ENCODE results near the gene ADPRS.

The ADPRS gene

DNA sequence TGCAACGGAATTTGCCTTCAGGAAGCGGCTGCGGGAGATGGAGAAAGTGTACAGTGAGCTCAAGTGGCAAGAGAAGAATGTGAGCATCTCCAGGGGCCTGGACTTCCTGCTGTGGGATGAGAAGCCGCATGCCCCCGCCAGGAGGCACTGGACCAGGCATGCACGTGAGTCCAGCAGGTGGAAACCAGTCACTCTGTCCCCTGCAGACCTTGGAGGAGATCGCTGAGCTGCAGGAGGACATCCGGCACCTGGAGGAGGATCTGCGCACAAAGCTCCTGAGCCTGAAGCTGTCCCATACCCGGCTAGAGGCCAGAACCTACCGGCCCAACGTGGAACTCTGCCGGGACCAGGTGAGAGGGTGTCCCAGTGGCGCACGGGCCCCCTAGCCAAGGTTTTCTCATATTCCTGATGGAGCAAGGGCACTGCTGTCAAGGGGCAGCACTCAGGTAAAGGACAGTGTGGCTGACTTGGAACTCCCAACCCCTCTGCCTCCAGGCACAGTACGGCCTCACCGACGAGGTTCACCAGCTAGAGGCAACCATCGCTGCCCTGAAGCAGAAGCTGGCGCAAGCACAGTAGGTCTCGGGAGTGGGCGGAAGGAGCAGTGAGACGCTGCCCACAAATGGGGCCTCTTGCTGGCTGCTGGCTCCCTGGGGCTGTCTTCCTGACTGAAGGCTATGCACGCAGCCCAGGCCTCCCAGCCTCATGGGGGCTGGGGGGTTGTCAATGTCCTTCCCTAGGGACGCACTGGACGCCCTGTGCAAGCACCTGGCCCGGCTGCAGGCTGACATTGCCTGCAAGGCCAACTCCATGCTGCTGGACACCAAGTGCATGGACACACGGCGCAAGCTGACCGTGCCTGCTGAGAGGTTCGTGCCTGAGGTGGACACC lies 1.2 kb upstream of the ADPRS start:
- DNase-seq (ENCODE audit: low spot score), result no peak

DNA sequence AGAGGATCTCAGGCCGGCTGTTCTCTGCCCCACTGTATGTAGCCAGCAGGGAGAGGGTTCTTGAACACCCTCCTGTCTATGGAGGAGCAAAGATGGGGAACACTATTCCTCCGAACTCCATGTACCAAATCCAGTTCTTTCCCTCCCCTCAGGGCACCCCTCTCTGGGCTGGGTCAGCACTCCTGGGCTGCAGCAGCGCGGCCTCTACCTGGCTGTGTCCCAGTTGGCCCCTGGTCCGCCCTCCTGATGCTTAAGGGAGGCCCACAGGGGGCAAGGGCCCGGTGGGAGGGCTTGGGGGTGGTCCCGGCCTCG lies 471 bp upstream of the ADPRS start:
- no peak for DNase-seq (ENCODE audit: low spot score)

DNA sequence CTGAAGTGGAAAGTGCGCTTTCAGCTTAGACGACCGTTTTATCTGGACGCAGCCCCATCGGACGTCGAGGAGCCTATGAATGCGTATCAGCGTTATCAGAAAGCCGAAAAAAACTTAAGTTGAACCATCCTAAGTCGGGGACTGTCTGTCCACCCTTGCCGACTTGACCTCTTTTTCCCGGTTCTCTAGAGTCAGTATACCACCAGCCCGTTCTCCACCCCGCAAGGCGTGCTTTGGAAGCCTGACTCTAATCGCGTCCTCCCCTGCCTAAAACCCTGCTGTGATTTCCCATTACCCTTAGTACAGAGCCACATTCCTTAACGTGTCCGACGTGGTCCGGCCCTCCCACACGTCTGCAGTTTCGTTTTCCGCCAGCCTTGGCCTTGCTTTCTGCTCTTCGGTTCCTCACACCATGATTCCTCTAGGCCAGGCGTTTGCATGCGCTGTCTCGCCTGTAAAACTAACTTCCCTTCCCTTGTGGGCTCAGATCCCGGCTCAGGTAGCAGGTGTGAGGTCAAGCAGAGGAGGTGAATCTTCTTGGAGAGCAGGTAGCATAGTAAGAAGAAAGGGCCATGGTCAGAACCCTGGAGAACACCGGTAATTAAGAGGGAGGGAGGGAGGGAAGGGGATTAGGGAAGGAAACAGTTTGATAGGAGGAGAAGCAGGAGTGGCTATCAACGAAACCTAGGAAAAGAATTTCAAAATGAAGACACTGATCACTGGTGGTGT lies 865 bp downstream of the ADPRS start:
- peak; percentile 15 for DNase-seq (ENCODE audit: low spot score)

DNA sequence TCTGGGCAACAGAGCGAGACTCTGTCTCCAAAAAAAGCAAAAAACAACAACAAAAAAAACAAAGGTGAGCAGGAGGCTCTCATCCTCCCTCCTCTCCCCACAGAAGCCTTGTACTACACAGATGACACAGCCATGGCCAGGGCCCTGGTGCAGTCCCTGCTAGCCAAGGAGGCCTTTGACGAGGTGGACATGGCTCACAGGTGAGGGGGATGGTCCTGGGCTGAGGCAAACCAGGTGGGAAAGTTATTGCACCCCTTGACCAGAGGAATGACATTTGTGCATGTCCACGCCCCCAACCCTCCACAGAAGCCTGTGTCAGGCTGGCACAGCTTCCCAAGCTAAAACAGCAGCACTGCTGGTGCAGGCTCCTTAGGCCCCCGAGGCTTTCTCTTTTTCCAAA lies 2.4 kb downstream of the ADPRS start:
- no peak for DNase-seq (ENCODE audit: low spot score)

DNA sequence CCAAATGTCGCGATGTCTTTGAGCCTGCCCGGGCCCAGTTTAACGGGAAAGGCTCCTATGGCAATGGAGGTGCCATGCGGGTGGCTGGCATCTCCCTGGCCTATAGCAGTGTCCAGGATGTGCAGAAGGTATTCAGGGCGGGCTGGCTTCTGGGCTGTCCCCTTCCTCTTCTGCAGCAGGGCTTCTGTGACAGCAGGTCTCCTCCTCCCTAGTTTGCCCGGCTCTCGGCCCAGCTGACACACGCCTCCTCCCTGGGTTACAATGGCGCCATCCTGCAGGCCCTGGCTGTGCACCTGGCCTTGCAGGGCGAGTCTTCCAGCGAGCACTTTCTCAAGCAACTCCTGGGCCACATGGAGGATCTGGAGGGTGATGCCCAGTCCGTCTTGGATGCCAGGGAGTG lies 3.0 kb downstream of the ADPRS start:
- DNase-seq (ENCODE audit: low spot score), result no peak

DNA sequence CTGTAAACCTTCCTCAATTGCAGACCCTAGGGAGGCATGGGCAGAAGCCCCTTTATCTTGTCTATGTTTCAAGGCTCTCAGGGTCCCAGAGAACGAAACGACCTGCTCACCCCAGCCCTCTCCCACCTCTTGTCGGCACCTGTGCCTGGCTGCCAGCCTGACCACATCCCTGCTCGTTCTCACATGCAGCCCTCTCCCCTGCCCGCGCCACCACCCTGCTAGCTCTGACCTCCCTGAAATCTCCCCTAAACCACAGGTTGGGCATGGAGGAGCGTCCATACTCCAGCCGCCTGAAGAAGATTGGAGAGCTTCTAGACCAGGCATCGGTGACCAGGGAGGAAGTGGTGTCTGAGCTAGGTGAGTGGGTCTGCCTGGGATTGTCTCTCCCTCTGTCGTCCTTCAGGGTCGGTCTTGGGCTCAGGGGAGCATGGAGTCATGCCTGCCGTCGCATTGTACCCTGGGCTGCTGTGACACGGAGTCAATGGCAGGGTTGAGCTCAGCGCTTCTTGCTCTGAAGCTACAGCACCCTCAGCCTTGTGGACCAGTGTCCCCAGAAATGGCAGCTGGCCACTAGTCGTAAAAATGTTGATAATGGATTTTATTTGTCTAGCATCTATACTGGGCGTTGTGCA lies 3.6 kb downstream of the ADPRS start:
- no peak for DNase-seq (ENCODE audit: low spot score)

DNA sequence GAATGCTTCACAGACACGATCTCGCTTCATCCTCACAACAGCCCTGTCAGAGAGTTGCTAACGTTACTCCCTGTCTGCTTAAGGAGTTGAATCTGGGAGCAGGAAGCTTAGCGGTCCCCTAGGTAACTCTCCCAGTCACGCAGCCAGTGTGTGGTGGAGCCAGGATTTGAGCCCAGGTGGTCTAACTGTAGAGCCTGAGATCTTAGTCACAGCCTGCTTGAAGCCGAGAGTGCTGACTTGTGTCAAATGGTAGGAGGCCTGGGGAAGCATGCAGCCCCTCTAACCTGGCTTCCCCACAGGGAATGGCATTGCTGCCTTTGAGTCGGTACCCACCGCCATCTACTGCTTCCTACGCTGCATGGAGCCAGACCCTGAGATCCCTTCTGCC lies 4.1 kb downstream of the ADPRS start:
- no peak for DNase-seq (ENCODE audit: low spot score)

DNA sequence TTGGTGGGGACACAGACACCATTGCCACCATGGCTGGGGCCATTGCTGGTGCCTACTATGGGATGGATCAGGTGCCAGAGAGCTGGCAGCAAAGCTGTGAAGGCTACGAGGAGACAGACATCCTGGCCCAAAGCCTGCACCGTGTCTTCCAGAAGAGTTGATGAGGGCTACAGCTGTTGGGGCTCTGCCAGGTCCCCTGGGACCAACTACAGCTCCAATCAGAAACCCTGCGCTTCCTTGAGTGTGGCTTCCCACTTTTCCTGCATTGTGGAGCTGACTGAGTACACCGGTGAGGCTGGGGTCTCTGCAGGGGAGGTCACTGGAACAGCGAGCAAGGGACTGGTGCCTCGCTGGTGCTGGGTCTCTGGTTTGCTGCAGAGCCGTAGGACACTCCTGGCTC lies 4.5 kb downstream of the ADPRS start:
- DNase-seq (ENCODE audit: low spot score), result no peak

DNA sequence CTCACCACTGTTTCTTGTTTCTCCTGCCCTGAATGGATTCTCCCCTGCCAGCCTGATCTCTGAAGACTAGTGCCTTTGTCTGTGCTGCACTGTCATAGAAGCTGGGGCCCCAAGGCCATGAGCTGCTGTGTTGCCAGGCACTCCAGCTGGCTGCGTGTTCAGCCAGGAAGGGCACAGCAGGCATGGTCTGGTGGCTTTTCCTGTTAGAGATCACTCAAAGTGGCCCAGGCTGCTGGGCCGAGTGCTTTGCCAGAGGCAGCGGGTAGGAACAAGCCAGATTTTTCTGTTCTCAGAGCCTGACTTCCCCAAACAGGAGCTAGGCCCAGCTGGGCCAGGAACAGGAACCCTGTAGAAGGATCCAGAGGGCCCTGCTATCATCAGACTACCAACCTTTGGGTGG lies 5.2 kb downstream of the ADPRS start:
- no peak for DNase-seq (ENCODE audit: low spot score)

DNA sequence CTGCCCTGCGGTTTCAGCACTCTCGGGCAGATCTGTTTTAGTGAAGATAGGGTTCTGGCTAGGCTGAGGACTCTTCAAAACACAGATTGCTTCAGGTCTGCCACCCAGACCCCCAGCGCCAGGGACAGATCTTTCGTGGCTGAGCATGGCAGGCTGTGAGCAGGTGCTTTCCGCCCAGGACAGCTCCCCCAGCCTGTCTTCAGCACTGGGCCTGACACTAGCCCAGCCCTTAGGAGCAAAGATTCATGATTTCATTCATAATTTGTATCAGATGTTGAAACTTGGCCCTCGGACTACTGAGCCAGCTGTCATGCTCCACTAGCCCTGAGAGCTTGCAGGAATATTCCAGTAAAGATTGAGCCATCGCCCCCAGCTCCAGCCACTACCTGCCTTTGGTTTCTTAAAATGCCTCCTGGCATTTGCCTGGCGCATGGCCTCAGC lies 5.9 kb downstream of the ADPRS start:
- DNase-seq (ENCODE audit: low spot score), result no peak

DNA sequence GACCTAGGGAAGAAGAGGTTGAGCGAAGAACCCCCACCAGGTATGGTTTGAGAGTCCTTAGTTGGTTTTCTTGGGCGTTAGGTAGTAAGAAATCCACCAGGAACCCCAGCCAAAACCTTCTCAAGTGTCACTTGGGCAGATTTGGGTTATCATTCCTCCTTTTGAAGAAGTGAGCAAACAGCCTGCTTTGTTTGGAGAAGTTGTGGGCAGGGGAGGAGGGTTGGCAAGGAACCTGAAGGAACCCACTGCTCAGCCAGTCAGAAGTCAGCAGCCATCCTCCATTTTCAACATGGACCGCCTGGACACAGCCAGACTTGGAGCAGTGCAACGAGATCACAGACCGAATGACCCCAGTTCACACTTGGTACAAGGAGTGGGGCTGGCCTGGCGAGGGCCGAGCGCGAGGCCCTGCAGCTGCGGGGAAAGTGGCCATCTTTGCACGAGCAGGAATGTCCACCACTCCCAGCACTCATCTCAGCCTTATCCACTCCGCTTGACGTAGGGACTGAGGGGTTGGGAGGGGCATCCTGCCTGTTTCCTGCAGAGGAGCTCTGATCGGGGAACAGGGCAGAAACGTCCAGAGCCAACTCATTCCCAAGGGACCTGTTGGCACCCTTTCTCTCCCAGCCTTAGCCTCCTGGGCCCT lies 7.2 kb downstream of the ADPRS start:
- no peak for DNase-seq (ENCODE audit: low spot score)

DNA sequence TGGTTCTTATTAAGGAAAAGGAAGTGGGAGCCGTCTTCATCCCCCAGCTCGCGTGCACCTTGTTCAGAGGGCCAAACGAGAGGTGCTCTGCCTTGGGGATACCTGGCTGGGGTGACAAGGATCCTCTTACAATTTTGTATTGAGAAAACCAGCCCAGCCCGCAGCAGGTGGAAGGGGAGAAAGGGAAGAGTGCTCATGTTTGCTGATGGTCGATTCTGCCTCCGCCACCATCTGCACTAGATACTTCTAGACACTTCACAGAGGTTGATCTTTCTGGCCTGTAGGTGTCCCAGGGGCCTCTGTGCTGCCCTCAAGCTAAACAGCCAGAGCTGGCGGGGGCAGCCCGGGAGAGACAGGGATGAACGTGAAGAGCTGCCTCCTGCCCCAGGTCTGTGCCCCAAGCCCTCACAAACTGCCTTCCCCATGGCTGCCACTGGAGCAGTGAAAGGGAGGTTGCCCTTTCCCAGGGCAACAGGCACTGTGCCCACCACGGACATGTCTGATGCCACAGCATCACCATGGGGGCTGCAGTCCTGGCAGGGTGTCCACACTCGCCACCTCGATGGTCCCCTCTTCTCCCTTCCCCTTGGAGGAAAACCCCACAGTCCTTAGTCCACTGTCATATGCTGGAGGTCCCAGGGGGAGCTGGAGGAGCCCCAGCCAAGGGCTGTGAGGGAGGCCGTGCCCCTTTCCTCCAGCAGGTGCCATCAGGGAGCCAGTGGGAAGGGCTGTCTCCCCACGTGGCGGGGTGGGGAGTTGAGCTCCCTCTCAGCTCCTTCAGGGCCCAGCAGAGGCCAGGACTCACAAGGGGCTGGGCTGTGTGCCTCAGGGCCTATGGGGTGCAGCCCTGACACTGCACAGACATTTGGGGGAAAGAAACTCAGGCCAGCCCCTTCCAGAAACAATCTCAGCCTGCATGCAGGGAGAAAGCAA lies 8.1 kb downstream of the ADPRS start:
- no peak for DNase-seq (ENCODE audit: low spot score)

DNA sequence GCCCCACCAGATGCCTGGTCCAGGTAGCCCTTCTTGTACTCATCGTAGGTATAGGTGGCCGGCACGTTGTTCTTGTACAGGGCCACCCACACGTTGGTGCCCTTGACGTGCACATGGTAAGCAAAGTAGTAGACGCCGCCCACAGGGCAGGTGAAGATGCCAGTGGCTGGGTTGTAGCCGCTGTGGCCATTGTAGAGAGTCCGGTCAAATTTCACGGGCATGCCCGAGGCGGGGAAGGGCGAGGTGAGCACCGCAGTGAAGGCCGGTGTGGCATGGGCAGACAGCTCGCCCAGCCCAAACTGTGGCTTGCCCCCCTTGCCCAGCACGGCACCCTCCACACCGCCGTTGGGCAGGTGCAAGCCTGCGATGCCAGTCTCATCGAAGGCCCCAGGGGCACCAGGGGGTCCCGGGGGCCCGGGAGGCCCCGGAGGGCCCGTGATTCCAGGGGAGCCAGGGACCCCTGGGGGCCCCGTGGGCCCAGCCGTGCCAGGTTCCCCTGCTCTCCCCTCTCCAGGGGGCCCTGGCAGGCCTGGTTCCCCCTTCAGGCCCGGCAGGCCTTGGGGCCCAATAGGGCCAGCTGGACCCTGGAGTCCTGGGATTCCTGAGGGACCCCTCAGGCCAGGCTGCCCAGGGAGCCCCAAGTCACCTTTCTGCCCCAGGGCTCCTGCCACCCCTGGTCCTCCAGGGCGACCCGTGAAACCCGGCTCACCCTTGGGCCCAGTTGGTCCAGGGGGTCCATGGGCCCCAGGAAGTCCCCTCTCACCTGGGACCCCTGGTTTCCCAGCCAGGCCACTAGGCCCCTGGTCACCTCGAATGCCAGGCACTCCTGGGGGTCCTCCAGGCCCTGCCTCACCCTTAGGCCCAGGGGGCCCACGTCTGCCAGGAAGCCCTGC lies 9.2 kb downstream of the ADPRS start:
- no peak for DNase-seq (ENCODE audit: low spot score)

DNA sequence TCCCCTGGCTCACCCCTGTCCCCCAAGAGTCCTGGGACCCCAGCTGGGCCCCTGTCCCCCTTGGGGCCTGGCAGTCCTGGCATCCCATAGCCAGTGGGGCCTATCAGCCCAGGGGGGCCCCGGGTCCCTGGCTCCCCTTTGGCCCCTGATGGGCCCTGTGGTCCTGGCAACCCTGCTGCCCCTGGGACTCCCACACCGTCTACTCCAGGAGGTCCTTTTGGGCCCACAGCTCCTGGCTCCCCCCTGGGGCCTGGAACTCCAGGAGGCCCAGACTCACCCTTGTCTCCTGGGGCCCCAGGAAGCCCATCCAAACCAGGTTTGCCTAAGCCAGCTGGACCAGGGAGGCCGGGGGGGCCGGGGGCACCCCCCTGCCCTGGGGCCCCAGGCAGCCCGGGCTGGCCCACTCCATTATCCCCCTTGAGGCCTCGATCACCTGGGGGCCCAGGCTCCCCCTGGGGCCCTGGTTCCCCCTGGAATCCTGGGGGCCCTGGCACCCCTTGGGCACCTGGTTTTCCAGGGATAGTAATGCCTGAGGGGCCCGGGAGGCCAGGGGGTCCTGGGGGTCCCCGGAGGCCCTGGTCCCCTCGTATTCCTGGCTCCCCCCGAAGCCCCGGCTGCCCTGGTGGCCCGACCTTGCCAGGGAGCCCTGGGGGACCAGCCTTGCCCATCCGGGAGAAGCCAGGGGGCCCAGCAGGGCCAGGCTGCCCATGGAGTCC lies 10.1 kb downstream of the ADPRS start:
- no peak for DNase-seq (ENCODE audit: low spot score)

DNA sequence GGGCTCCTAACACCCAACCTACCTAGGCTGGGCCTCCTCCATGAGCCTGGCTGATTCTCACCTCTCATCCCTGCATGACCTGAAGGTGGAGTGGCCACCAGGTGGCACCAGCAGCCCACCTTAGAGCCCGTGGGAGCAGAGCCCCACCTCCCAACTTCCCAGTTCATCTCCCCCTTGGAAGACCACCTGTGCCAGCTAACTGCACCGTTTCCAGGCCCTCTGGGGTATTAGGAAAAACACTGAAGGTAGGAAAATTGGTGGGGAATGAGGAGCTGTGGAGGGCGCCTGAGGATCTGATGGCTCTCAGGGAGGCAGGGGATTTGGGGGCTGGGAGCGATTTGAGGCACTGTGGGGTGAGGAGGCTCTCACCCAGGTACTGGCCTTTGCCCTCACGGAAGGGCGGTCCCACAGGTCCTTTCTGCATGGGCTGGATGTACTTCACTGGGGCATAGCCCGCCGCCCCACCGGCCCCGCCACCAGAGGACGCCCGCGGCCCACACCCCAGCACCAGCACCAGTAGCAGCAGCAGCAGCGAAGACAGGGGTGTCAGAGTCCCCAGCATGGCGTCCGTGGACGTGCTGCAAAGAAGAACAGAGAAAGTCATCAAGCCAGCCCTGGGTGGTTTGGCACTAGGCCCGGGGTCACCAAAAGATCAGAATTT lies 11.1 kb downstream of the ADPRS start:
- peak; percentile 76 for DNase-seq (ENCODE audit: low spot score)

DNA sequence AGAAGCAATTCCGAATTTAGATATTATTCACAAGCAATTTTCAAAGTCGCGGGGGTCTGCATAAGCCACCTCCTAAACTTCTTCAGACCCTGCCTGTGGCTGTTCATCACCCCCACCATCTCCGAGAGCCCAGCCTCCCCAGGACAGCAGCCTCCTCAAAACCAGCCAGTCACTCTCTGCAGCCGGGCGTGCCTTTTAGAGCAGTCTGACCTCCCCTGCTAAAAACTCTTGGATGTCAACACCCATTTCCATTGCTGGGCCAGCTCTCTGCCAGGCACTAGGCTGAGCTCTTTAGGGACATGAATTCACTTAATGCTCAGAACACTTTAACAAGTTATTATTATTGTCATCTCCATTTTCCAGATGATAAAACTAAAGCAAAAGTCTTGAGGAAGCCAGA lies 11.7 kb downstream of the ADPRS start:
- no peak for DNase-seq (ENCODE audit: low spot score)

DNA sequence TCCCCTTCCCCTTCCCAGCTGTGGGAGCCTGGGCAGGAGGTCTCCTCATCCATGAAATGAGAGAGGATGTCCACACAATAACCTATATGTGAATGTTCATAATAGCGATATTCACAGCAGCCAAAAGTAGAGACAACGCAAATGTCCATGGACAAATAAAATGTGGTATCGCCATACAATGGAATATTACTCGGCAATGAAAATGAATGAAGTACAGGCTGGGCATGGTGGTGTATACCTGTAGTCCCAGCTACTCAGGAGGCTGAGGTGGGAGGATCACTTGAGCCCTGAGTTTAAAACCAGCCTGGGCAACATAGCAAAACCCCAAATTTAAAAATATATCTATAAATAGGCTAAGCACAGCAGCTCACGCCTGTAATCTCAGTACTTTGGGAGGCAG lies 12.9 kb downstream of the ADPRS start:
- DNase-seq (ENCODE audit: low spot score), result no peak

DNA sequence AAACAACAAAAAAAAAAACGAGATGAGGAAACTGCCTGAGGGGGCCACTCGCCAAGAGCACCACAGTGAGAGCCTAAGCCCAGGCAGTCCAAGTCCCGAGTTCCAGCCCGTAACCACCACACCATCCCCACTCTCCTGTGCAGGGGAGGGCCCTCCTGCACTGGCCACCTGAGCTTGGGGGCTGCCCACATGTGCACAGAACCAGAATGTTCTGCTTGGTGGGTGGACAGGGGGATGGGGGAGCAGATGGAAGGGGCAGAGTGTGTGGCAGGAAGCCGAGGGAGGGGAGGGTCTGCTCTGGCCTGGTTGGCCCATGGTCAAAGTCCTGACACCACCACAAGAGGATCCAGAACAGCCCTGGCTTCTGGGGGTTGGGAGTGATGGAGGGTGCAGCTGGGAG lies 17.6 kb downstream of the ADPRS start:
- DNase-seq (ENCODE audit: low spot score), result no peak

DNA sequence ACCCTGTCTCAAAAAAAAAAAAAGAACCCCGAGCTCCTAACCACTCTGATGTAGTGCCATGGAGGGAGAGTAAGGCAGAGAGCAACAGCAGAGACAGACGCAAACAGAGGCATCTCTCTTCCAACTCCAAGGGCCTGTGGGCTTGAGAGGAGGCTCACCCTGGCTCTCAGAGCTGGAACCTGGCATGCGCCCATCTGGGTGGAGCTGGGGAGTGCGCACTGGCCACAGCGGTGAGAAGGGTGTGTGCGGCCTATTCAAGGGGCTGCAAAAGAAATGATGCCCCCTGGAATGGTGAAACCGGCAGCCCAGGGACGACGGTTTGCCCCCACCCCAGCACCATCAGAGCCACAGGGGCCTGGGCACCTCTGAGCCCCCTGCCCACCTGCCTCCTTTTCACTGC lies 18.7 kb downstream of the ADPRS start:
- no peak for DNase-seq (ENCODE audit: low spot score)
